IPS-15b (cell line): ENCODE results near the gene ZSWIM7.

Experiments
- H3K27me3 ChIP-seq: one replicate; pipeline ENCODE4 v1.6.1; 2013; ENCODE audit warnings: low read length; ENCODE audit not compliant: control insufficient read depth, insufficient read depth
- H3K36me3 ChIP-seq: one replicate; pipeline ENCODE4 v1.6.1; 2013; ENCODE audit warnings: low read length; ENCODE audit not compliant: control insufficient read depth, insufficient read depth
- H3K4me1 ChIP-seq: one replicate; pipeline ENCODE4 v1.6.1; 2013; ENCODE audit warnings: mild to moderate bottlenecking, low read length; ENCODE audit not compliant: control insufficient read depth, insufficient read depth
- H3K4me3 ChIP-seq: one replicate; pipeline ENCODE4 v1.5.1; 2013; ENCODE audit warnings: low read depth, low read length
- H3K9ac ChIP-seq: one replicate; pipeline ENCODE4 v1.6.1; 2013; ENCODE audit warnings: low read depth, mild to moderate bottlenecking, low read length
- H3K9me3 ChIP-seq: one replicate; pipeline ENCODE4 v1.6.1; 2013; ENCODE audit warnings: mild to moderate bottlenecking, low read length; ENCODE audit not compliant: control insufficient read depth, insufficient read depth

Gene ZSWIM7

DNA sequence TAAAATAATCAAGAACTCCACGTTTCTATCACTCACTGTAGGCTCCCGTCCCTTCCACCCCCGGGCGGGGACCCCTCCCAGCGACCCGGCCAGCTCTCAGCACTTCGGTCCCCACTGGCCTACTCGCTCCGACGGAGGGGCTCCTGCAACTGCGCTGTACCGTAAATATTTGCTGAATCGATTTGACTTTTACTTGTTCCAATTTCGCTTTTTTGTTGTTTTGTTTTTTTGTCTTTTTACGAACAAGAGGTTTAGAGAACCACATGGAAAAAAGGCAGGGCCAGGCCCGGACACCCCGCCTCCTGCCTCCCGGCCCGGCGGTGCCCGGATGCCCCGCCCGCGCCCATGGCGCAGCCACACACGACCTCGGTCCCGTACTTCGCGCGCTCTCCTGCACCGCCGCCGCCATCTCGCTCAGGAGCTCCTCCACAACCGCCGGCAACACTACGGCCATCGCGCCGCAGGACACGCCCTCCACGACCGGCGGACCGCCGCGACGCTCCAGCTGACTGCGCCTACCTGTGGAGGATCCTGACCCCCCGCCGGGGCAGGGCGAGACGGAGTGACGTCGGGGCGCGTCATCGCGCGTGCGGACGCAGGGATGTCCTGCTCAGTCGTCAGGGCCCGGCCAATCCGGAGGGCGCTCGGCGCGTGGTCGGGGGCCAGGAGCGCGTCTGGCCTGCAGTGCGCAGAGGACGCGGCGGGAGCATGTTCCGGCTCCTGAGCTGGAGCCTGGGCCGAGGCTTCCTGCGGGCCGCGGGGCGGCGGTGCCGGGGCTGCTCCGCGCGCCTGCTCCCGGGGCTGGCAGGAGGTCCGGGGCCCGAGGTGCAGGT is at the start of gene ZSWIM7, which contains the start of gene TTC19:
ZSWIM7 (minus strand) TSS at position 564 of the 833 bp plus-strand sequence; CDS start at position 454, 110 bp downstream.
TTC19 (plus strand) TSS at position 684 of the 833 bp plus-strand sequence; CDS start at position 709, 25 bp downstream.
- no peaks in the 10 kb centered on the region for H3K9me3 ChIP-seq
- peaks cover 21% of the 10 kb centered on the region for H3K36me3 ChIP-seq
- peak within 1 kb of the TSS; percentile 87 for H3K4me3 ChIP-seq
- H3K9ac ChIP-seq, result peak within 1 kb of the TSS; percentile 82
- H3K27me3 ChIP-seq, result no peaks in the 10 kb centered on the region
- peaks cover 6% of the 10 kb centered on the region for H3K4me1 ChIP-seq

DNA sequence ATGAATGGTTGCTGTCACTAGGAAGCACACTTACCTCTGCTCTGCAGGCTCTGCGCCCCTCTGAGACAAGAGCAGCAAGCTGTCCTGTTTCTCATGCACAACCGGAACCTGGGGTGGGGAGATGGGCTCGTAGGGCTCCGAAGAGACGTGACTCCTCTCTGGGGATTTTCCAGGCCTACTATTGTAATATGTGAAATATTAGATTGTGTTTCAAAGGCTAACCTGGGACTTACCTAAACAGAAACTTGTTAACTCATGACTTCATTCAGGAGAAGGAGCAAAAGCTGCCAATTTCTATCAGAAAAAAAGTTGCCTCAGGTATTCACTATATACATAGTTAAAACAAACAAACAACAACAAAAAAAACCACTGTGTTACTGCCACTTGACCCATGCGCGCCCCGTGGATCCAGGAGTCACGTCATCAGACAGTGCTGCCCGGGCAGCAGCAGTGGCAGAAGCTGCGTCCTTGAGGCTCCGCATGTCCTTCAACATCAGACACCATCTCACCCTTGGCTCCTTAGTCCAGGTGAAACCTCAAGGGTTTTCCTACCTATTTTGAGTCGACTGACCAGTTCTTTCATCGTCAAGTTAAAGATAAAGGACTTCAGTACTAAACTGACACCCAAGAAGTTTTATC is 49.4 kb upstream of the ZSWIM7 start:
- no peak overlapping the region for H3K4me3 ChIP-seq
- peaks cover 8% of the 10 kb centered on the region for H3K4me1 ChIP-seq
- peaks cover 10% of the 10 kb centered on the region for H3K36me3 ChIP-seq
- H3K27me3 ChIP-seq, result no peaks in the 10 kb centered on the region
- H3K9me3 ChIP-seq, result no peaks in the 10 kb centered on the region
- no peak overlapping the region for H3K9ac ChIP-seq

DNA sequence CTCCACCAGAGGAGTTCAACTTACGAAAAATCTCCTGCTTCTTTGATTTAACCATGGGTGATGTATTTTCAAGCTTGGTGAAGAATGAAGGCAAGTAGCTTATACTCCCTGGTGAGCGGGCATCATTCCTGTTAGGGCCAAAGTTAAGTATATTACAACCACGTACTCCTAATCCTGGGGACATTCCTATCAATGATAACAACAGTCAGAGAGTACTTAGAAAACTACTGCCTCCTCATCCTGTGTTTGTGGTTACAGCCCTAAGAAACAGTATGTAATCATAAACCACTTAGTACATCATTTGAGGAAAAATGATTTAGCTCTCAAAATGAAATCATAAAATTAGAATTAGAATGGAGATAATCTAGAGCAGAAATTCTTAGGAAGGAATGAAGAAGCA is 47.5 kb upstream of the ZSWIM7 start:
- Histone ChIP-seq H3K36me3 (peaks cover 10% of the 10 kb centered on the region), H3K9me3 (no peaks in the 10 kb centered on the region)

GRCh38 chr17:16044487-16044886 is 45.0 kb upstream of the ZSWIM7 start:
- Histone ChIP-seq H3K9ac (no peak overlapping the region), H3K36me3 (peaks cover 10% of the 10 kb centered on the region), H3K4me1 (peaks cover 8% of the 10 kb centered on the region), H3K9me3 (no peaks in the 10 kb centered on the region), H3K4me3 (no peak overlapping the region), H3K27me3 (no peaks in the 10 kb centered on the region)

More for the DNA sequence above, 47.5 kb upstream of the ZSWIM7 start:
- no peak overlapping the region for H3K4me3 ChIP-seq
- no peaks in the 10 kb centered on the region for H3K27me3 ChIP-seq
- H3K9ac ChIP-seq, result no peak overlapping the region
- H3K4me1 ChIP-seq, result peaks cover 8% of the 10 kb centered on the region

DNA sequence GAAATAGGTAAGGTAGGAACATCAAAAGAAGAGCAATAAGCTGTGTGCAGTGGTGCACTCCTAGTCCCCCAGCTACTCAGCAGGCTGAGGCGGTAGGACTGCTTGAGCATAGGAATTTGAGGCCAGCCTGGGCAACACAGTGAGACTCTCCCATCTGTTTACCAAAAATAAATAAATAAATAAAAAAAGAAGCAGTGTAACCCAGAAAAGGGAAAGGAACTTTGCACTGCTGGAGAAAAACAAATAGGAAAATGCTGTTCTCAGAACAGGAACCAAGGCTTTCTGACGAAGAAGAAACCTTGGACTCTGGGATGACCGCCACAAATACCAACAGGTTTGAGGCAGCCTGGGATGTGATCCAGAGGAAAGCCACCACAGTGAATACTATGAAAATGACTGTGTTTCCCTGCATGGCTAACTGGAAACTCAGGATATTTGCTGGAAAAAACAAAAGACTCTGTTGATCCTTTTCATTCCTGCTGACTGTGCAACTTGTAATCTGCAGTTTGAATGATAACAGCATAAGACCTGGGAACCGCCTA is 41.3 kb upstream of the ZSWIM7 start:
- peaks cover 8% of the 10 kb centered on the region for H3K4me1 ChIP-seq
- no peaks in the 10 kb centered on the region for H3K9me3 ChIP-seq
- H3K4me3 ChIP-seq, result no peak overlapping the region
- no peaks in the 10 kb centered on the region for H3K27me3 ChIP-seq
- H3K36me3 ChIP-seq, result peaks cover 13% of the 10 kb centered on the region
- H3K9ac ChIP-seq, result no peak overlapping the region

DNA sequence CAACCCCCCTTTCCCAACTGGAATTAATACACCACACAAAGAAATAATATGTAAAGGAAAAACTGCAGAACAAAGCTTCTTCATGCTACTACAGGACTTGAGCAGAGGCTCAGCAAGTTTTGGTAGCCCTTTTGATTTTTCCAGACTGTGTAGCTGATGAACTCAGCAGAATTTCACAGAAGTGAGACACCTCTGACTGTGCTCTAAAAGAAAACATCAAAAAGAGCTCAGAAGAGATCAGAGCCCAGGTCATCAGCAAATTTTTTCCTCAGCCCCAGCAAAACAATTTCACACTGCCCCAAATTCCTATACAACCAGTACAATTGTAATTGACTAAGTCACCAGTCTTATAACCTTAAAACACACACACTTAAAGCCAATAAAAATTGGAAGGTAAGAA is 38.1 kb upstream of the ZSWIM7 start:
- H3K27me3 ChIP-seq, result no peaks in the 10 kb centered on the region
- peaks cover 14% of the 10 kb centered on the region for H3K36me3 ChIP-seq
- H3K4me3 ChIP-seq, result no peak overlapping the region
- no peaks in the 10 kb centered on the region for H3K4me1 ChIP-seq
- H3K9me3 ChIP-seq, result no peaks in the 10 kb centered on the region
- no peak overlapping the region for H3K9ac ChIP-seq

- H3K9ac ChIP-seq, result no peak overlapping the region
- peaks cover 18% of the 10 kb centered on the region for H3K36me3 ChIP-seq
- no peaks in the 10 kb centered on the region for H3K9me3 ChIP-seq
Observed at GRCh38 chr17:16036261-16036660, 36.8 kb upstream of the ZSWIM7 start.

DNA sequence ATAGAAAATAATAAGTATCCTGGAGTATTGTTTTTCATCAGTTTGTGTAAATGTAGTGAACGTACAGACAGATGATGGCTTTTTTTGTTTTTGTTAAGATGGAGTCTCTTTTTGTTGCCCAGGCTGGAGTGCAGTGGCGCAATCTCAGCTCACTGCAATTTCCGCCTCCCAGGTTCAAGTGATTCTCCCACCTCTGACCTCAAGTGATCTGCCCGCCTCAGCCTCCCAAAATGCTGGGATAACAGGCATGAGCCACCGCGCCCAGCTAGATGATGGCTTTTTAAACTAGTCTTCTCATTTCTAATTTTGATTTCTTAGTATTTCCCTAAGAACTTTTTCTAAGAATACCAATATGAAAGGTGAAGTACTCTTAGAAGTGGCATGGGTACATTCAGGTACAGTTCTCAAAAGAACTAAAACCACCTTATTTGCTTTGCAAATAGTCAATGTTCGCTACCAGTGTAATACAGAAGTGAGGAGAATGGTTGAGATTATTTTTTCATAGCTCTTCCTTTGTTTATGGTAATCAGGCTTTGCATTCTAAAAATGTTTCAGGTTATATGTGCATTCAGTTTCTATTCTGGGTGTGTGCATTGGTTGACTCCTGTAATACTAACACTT is 34.3 kb upstream of the ZSWIM7 start:
- H3K4me1 ChIP-seq, result no peaks in the 10 kb centered on the region
- no peak overlapping the region for H3K9ac ChIP-seq
- H3K4me3 ChIP-seq, result no peak overlapping the region
- H3K9me3 ChIP-seq, result no peaks in the 10 kb centered on the region
- no peaks in the 10 kb centered on the region for H3K27me3 ChIP-seq
- H3K36me3 ChIP-seq, result peaks cover 16% of the 10 kb centered on the region

More at GRCh38 chr17:16036261-16036660, 36.8 kb upstream of the ZSWIM7 start:
- Histone ChIP-seq H3K27me3 (no peaks in the 10 kb centered on the region), H3K4me3 (no peak overlapping the region), H3K4me1 (no peaks in the 10 kb centered on the region)

GRCh38 chr17:16027708-16028584 is 28.4 kb upstream of the ZSWIM7 start:
- Histone ChIP-seq H3K4me1 (no peaks in the 10 kb centered on the region), H3K36me3 (peaks cover 25% of the 10 kb centered on the region), H3K9me3 (no peaks in the 10 kb centered on the region), H3K4me3 (no peak overlapping the region), H3K27me3 (no peaks in the 10 kb centered on the region), H3K9ac (no peak overlapping the region)

- no peak overlapping the region for H3K4me3 ChIP-seq
- no peaks in the 10 kb centered on the region for H3K4me1 ChIP-seq
- no peaks in the 10 kb centered on the region for H3K9me3 ChIP-seq
- peaks cover 22% of the 10 kb centered on the region for H3K36me3 ChIP-seq
- H3K9ac ChIP-seq, result no peak overlapping the region
- H3K27me3 ChIP-seq, result no peaks in the 10 kb centered on the region
Observed at GRCh38 chr17:16026895-16027294, 27.4 kb upstream of the ZSWIM7 start.

DNA sequence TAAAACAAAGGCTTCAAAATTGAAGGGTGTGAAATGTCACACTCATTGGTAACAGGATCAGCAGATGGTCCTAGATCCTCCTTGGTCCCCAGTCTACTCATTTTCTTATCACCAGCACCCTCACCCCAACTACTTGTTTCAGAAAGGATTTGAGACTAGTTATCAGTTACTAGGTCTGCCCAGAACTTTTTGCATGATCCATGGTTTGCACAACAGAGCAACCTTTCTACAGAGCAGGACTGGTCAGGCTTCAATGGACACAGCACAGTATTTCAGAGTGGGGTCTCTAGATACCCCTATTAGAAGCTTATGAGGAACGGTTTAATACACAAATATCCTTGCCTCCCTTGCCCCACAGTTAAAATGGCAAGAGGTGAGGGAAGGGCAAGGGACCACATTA is 25.7 kb upstream of the ZSWIM7 start:
- Histone ChIP-seq H3K4me1 (no peaks in the 10 kb centered on the region), H3K36me3 (peaks cover 24% of the 10 kb centered on the region), H3K4me3 (no peak overlapping the region), H3K9me3 (no peaks in the 10 kb centered on the region), H3K27me3 (no peaks in the 10 kb centered on the region), H3K9ac (no peak overlapping the region)
